ENCODE results near the gene BGN. TPM values are rescaled to one million over a fixed set of nuclear protein-coding genes. Genes with fewer than 3 reads are reported as not detected.

BGN gene
- total RNA-seq, 1 experiment from 2014 or later, result 2.9 TPM

DNA sequence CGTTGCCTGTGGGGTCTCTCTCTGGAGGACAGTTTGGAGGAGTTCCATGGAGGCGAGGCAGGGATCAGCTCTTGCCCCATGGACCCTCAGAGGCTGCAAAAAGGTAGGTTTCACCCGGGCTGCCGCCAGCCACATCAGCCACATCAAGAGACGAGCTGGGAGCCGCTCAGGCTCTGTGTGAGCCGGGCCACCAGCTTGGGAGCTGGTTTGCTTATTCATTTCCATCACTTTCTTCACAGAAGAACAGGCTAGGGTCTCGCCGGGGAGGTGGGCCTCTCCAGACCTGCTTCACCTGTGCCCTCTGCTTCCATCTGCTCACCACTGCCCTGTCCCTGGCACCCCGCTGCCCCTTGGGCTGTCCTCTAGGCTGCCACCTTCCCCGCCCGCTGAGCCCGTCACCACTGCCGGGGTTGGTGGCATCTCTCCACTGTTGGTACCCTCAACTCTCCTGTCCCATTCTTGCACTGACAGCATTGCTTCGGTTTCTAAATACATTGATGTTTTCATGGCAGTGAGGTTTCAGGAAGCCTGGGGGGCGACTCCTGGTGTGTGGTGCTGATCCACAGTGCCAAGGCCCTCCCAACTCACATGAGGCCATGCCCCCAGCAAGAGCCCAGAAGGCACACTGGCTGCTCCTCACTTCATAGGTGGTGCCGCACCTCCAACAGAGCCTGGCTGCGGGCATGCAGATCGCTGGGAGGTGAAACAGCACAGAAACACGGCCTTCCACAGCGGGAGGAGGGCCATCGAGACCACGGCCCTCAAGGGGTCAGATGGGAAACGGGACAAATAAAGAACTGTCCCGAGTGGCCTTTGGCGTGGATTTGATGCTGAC lies 44.4 kb upstream of the BGN start:
- BruUV-seq (replicated peaks), result no TSS peak
- Histone ChIP-seq H3K9me3 (ENCODE audit: control insufficient read depth, insufficient read depth, low read depth, low read length) (no peaks in the 10 kb centered on the region), H3K36me3 (ENCODE audit: control insufficient read depth, insufficient read depth, low read length) (no peaks in the 10 kb centered on the region; the same call in 1 of the 2 replicates), H3K27ac (ENCODE audit: low read length) (no peak overlapping the region), H3K4me3 (ENCODE audit: low read depth in 2 of 2, low read length in 2 of 2) (no peak overlapping the region), H3K27me3 (ENCODE audit: control insufficient read depth, insufficient read depth, low read length) (no peaks in the 10 kb centered on the region), H3K4me1 (ENCODE audit: control insufficient read depth, insufficient read depth, low read length) (no peaks in the 10 kb centered on the region)
- in situ Hi-C loops (cut with HindIII; ENCODE audit: low pct_unique_long_range_greater_than_20kb, low sequenced_read_pairs) (no loop called here), intact Hi-C loops (cut with micrococcal nuclease; ENCODE audit: unreplicated experiment) (no loop called here)
- POLR2A ChIA-PET, result no interaction called here
- CTCF ChIA-PET, result no interaction called here
- no peak for TF ChIP-seq POLR2AphosphoS5 (IDR thresholded peaks at IDR 0.05; ENCODE audit: low read depth, low read length)
- TF ChIP-seq, protein P1, sequence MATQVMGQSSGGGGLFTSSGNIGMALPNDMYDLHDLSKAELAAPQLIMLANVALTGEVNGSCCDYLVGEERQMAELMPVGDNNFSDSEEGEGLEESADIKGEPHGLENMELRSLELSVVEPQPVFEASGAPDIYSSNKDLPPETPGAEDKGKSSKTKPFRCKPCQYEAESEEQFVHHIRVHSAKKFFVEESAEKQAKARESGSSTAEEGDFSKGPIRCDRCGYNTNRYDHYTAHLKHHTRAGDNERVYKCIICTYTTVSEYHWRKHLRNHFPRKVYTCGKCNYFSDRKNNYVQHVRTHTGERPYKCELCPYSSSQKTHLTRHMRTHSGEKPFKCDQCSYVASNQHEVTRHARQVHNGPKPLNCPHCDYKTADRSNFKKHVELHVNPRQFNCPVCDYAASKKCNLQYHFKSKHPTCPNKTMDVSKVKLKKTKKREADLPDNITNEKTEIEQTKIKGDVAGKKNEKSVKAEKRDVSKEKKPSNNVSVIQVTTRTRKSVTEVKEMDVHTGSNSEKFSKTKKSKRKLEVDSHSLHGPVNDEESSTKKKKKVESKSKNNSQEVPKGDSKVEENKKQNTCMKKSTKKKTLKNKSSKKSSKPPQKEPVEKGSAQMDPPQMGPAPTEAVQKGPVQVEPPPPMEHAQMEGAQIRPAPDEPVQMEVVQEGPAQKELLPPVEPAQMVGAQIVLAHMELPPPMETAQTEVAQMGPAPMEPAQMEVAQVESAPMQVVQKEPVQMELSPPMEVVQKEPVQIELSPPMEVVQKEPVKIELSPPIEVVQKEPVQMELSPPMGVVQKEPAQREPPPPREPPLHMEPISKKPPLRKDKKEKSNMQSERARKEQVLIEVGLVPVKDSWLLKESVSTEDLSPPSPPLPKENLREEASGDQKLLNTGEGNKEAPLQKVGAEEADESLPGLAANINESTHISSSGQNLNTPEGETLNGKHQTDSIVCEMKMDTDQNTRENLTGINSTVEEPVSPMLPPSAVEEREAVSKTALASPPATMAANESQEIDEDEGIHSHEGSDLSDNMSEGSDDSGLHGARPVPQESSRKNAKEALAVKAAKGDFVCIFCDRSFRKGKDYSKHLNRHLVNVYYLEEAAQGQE (IDR thresholded peaks at IDR 0.05; ENCODE audit: insufficient read depth in 1 of 2, low read depth in 2 of 2, low read length in 1 of 2), result no peak
- no peak for TF ChIP-seq TCF7L2 (IDR thresholded peaks at IDR 0.05; ENCODE audit: low read depth, low read length)
- TF ChIP-seq, protein P2, sequence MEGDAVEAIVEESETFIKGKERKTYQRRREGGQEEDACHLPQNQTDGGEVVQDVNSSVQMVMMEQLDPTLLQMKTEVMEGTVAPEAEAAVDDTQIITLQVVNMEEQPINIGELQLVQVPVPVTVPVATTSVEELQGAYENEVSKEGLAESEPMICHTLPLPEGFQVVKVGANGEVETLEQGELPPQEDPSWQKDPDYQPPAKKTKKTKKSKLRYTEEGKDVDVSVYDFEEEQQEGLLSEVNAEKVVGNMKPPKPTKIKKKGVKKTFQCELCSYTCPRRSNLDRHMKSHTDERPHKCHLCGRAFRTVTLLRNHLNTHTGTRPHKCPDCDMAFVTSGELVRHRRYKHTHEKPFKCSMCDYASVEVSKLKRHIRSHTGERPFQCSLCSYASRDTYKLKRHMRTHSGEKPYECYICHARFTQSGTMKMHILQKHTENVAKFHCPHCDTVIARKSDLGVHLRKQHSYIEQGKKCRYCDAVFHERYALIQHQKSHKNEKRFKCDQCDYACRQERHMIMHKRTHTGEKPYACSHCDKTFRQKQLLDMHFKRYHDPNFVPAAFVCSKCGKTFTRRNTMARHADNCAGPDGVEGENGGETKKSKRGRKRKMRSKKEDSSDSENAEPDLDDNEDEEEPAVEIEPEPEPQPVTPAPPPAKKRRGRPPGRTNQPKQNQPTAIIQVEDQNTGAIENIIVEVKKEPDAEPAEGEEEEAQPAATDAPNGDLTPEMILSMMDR (IDR thresholded peaks at IDR 0.05), result no peak
- no peak for TF ChIP-seq SIN3A (IDR thresholded peaks at IDR 0.05; ENCODE audit: borderline replicate concordance, insufficient read depth, low read depth, low read length)
- DNase-seq (ENCODE audit: low read depth, low spot score) (no peak), ATAC-seq (no peak)

DNA sequence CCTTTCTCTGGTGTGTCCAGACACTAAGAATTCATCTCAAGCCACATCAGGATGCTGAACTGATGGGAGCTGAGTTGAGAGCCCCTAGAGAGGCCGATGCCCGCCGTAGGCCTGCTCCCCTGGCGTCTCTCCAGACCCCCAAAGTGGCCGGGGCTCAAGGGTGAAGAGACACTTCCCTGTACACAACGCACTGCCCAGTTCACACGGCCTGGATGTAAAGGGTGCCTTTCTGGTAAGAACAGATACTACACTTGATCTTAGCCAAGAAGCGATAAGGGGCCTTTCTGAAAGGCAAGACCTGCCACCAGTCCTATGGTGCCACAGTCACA lies 43.9 kb upstream of the BGN start:
- Histone ChIP-seq H3K36me3 (ENCODE audit: control insufficient read depth, insufficient read depth, low read length) (no peaks in the 10 kb centered on the region; the same call in 1 of the 2 replicates), H3K4me3 (ENCODE audit: low read depth in 2 of 2, low read length in 2 of 2) (no peak overlapping the region), H3K27me3 (ENCODE audit: control insufficient read depth, insufficient read depth, low read length) (no peaks in the 10 kb centered on the region), H3K4me1 (ENCODE audit: control insufficient read depth, insufficient read depth, low read length) (no peaks in the 10 kb centered on the region), H3K9me3 (ENCODE audit: control insufficient read depth, insufficient read depth, low read depth, low read length) (no peaks in the 10 kb centered on the region), H3K27ac (ENCODE audit: low read length) (no peak overlapping the region)
- ATAC-seq (no peak), DNase-seq (ENCODE audit: low read depth, low spot score) (no peak)
- in situ Hi-C loops (cut with HindIII; ENCODE audit: low pct_unique_long_range_greater_than_20kb, low sequenced_read_pairs) (no loop called here), intact Hi-C loops (cut with micrococcal nuclease; ENCODE audit: unreplicated experiment) (no loop called here)
- POLR2A ChIA-PET, result no interaction called here
- TF ChIP-seq, protein P1 (IDR thresholded peaks at IDR 0.05; ENCODE audit: insufficient read depth in 1 of 2, low read depth in 2 of 2, low read length in 1 of 2), result no peak
- TF ChIP-seq, protein P2 (IDR thresholded peaks at IDR 0.05), result no peak
- no peak for TF ChIP-seq SIN3A (IDR thresholded peaks at IDR 0.05; ENCODE audit: borderline replicate concordance, insufficient read depth, low read depth, low read length)
- no peak for TF ChIP-seq TCF7L2 (IDR thresholded peaks at IDR 0.05; ENCODE audit: low read depth, low read length)
- no peak for TF ChIP-seq POLR2AphosphoS5 (IDR thresholded peaks at IDR 0.05; ENCODE audit: low read depth, low read length)
- no TSS peak for BruUV-seq (replicated peaks)
- CTCF ChIA-PET, result interaction anchor here (1.1 kb wide), 1 partner anchor 10 kb away, joined by 3 read pairs; no protein-coding TSS in a partner anchor

Measured in Panc1 (cell line).